GM23338 (cell line): ENCODE measurements around the gene LANCL1. TPM values are rescaled to one million over a fixed set of nuclear protein-coding genes. Genes with fewer than 3 reads are reported as not detected.

Experiments
- ATAC-seq: fragments of 200-7000 bp; cut with Tn5 transposase; 3 replicates; pipeline ENCODE4 v1.9.1; 2020
- DNase-seq: peaks from one replicate; pipeline ENCODE4 v3.0.0-alpha.2; 2015; ENCODE audit warnings: low spot score
- H2AFZ ChIP-seq: fragments of 200-600 bp; sonication (generic); 2 replicates; pipeline ENCODE4 v1.8.0; 2016; ENCODE audit warnings: antibody characterized with exemption, mild to moderate bottlenecking, moderate library complexity
- H3F3A ChIP-seq: fragments of 200-600 bp; sonication (generic); replicated peaks from 2 replicates; pipeline ENCODE4 v1.8.0; 2017; ENCODE audit warnings: antibody characterized with exemption, mixed run types, low read depth
- H3K27ac ChIP-seq: fragments of 200-600 bp; sonication (generic); 2 replicates; pipeline ENCODE4 v1.6.1; 2016; ENCODE audit warnings: low read depth
- H3K27me3 ChIP-seq: fragments of 200-600 bp; sonication (generic); 2 replicates; pipeline ENCODE4 v1.8.0; 2016; ENCODE audit warnings: mild to moderate bottlenecking, mixed run types, moderate library complexity; ENCODE audit not compliant: insufficient read depth
- H3K36me3 ChIP-seq: fragments of 200-600 bp; sonication (generic); 2 replicates; pipeline ENCODE4 v1.8.0; 2016; ENCODE audit warnings: mild to moderate bottlenecking; ENCODE audit not compliant: insufficient read depth
- H3K4me1 ChIP-seq: fragments of 200-600 bp; sonication (generic); 2 replicates; pipeline ENCODE4 v1.8.0; 2016; ENCODE audit warnings: mild to moderate bottlenecking, moderate library complexity; ENCODE audit not compliant: insufficient read depth
- H3K4me2 ChIP-seq: fragments of 200-600 bp; sonication (generic); 2 replicates; pipeline ENCODE4 v1.7.1; 2017; ENCODE audit warnings: mixed run types
- H3K4me3 ChIP-seq: fragments of 200-600 bp; sonication (generic); 2 replicates; pipeline ENCODE4 v1.6.1; 2016; ENCODE audit warnings: mixed run types
- H3K79me2 ChIP-seq: fragments of 200-600 bp; sonication (generic); replicated peaks from 2 replicates; pipeline ENCODE4 v1.8.0; 2017; ENCODE audit warnings: mild to moderate bottlenecking; ENCODE audit not compliant: insufficient read depth
- H3K9me2 ChIP-seq: fragments of 200-600 bp; sonication (generic); 2 replicates; pipeline ENCODE4 v1.8.0; 2017; ENCODE audit not compliant: insufficient read depth
- H4K20me1 ChIP-seq: fragments of 200-600 bp; sonication (generic); replicated peaks from 2 replicates; pipeline ENCODE4 v1.8.0; 2017; ENCODE audit warnings: mild to moderate bottlenecking; ENCODE audit not compliant: insufficient read depth
- H3K27ac Mint-ChIP-seq: 2 replicates; pipeline ENCODE4 v1.8.0; 2020; ENCODE audit warnings: inconsistent platforms, mild to moderate bottlenecking, moderate library complexity, mixed read lengths
- H3K27me3 Mint-ChIP-seq: 3 replicates; pipeline ENCODE4 v1.8.0; 2022; ENCODE audit warnings: low read depth, mild to moderate bottlenecking, moderate library complexity, mixed read lengths, inconsistent platforms; ENCODE audit not compliant: insufficient read depth, poor library complexity
- H3K36me3 Mint-ChIP-seq: 3 replicates; pipeline ENCODE4 v1.8.0; 2021; ENCODE audit warnings: low read depth, mild to moderate bottlenecking, inconsistent platforms, moderate library complexity, mixed read lengths
- H3K4me1 Mint-ChIP-seq: 3 replicates; pipeline ENCODE4 v1.8.0; 2020; ENCODE audit warnings: mild to moderate bottlenecking, inconsistent platforms, mixed read lengths
- H3K4me3 Mint-ChIP-seq: 3 replicates; pipeline ENCODE4 v1.8.0; 2021; ENCODE audit warnings: moderate library complexity, mild to moderate bottlenecking, inconsistent platforms, mixed read lengths
- H3K9me3 Mint-ChIP-seq: 3 replicates; pipeline ENCODE4 v1.8.0; 2020; ENCODE audit warnings: moderate library complexity, mild to moderate bottlenecking, inconsistent platforms, mixed read lengths
- JUNB ChIP-seq: IDR thresholded peaks from one replicate; pipeline ENCODE4 v1.6.1; 2016; ENCODE audit warnings: antibody characterized with exemption; ENCODE audit not compliant: unreplicated experiment
- NANOG ChIP-seq: IDR thresholded peaks from 2 replicates; pipeline ENCODE4 v1.6.1; 2016; ENCODE audit warnings: antibody characterized with exemption, borderline replicate concordance
- POLR2AphosphoS5 ChIP-seq: IDR thresholded peaks from 2 replicates; pipeline ENCODE4 v1.6.1; 2016; ENCODE audit warnings: antibody characterized with exemption, low read depth
- ZNF114 ChIP-seq: fragments of 250-450 bp; sonication (Bioruptor Pico); IDR thresholded peaks from 2 replicates; pipeline ENCODE4 v1.5.0; 2020; ENCODE audit warnings: mild to moderate bottlenecking, moderate library complexity
- ZNF462 ChIP-seq: fragments of 250-450 bp; sonication (Bioruptor Pico); IDR thresholded peaks from 2 replicates; pipeline ENCODE4 v1.5.0; 2020; ENCODE audit warnings: mild to moderate bottlenecking, moderate library complexity
- polyA plus RNA-seq: library from polyadenylated mRNA; unstranded; fragments of >200 nt; fragmentation: Nextera tagmentation; extraction: Ambion mirVana; gene quantifications from 2 replicates; pipeline ENCODE4 v1.2.1, GENCODE V29; 2016
- total RNA-seq: library from RNA; depleted of rRNA; stranded (reverse); fragments of >200 nt; shearing (Covaris generic); gene quantifications from 2 replicates; pipeline ENCODE4 v1.2.3, GENCODE V29; 2014

LANCL1 gene
- total and polyA plus RNA-seq, 2 experiments from 2014 or later = 13.4 to 36.8 TPM

- TF ChIP-seq ZNF462 (CRISPR knock-in tag) (no peak), NANOG (no peak), JUNB (no peak)
Measured at GRCh38 chr2:210429403-210430137, 47.0 kb downstream of the LANCL1 start (continued).

- Histone ChIP-seq H3K27ac (no peak overlapping the region), H3F3A (no peaks in the 10 kb centered on the region), H2AFZ (no peak overlapping the region), H4K20me1 (no peaks in the 10 kb centered on the region), H3K4me3 (no peak overlapping the region), H3K4me1 (no peaks in the 10 kb centered on the region), H3K79me2 (no peaks in the 10 kb centered on the region), H3K9me2 (no peaks in the 10 kb centered on the region), H3K36me3 (peaks cover 35% of the 10 kb centered on the region), H3K27me3 (no peaks in the 10 kb centered on the region), H3K4me2 (no peak overlapping the region)
- Mint-ChIP-seq H3K4me1 (peaks cover 3% of the 10 kb centered on the region; the same call in 1 of the 3 replicates), H3K36me3 (peaks cover 79% of the 10 kb centered on the region), H3K9me3 (peaks cover 49% of the 10 kb centered on the region), H3K4me3 (no peak overlapping the region), H3K27ac (no peak overlapping the region), H3K27me3 (peaks cover 5% of the 10 kb centered on the region)
- DNase-seq (no peak), ATAC-seq (no peak)
- TF ChIP-seq NANOG = no peak
- no peak for TF ChIP-seq JUNB
- no peak for TF ChIP-seq ZNF114 (CRISPR knock-in tag)
- TF ChIP-seq ZNF462 (CRISPR knock-in tag) = no peak
- TF ChIP-seq POLR2AphosphoS5 = no peak
Measured at GRCh38 chr2:210428393-210429179, 48.0 kb downstream of the LANCL1 start.
